Spleen (tissue), 11 donors: Measurements from ENCODE around the gene WWTR1. TPM values are rescaled to one million over a fixed set of nuclear protein-coding genes. Genes with fewer than 3 reads are reported as not detected.

Experiments used
- DNase-seq: peaks from one replicate; pipeline ENCODE4 v3.0.0-alpha.2; 2020
- H3K27ac ChIP-seq, 8 donors: fragments of 200-600 bp; sonication (generic) in 7 of 8; 1 replicate in 4 of 8; 2 replicates in 4 of 8; pipeline versions ENCODE4 v1.5.0 to v1.8.0; 2016 to 2021; ENCODE audit warnings: inconsistent platforms in 4 of 8, mild to moderate bottlenecking in 4 of 8, moderate library complexity in 1 of 8
- H3K27me3 ChIP-seq, 7 donors: fragments of 200-600 bp; sonication (generic) in 6 of 7; replicated peaks in 1 of 7; 1 replicate in 4 of 7; 2 replicates in 3 of 7; pipeline versions ENCODE4 v1.5.0 to v1.8.0; 2016 to 2021; ENCODE audit warnings: inconsistent platforms in 3 of 7, mild to moderate bottlenecking in 1 of 7
- H3K36me3 ChIP-seq, 6 donors: fragments of 200-600 bp; sonication (generic) in 5 of 6; 1 replicate in 4 of 6; 2 replicates in 2 of 6; pipeline versions ENCODE4 v1.5.0 to v1.8.0; 2016 to 2021; ENCODE audit warnings: inconsistent platforms in 2 of 6
- H3K4me1 ChIP-seq, 6 donors: fragments of 200-600 bp; sonication (generic) in 5 of 6; 1 replicate in 3 of 6; 2 replicates in 3 of 6; pipeline versions ENCODE4 v1.5.0 to v1.8.0; 2016 to 2021; ENCODE audit warnings: inconsistent platforms in 3 of 6
- H3K4me3 ChIP-seq, 8 donors: fragments of 200-600 bp; sonication (generic) in 7 of 8; 1 replicate in 4 of 8; 2 replicates in 4 of 8; pipeline versions ENCODE4 v1.5.0 to v1.8.0; 2016 to 2021; ENCODE audit warnings: inconsistent platforms in 4 of 8, mild to moderate bottlenecking in 4 of 8, moderate library complexity in 2 of 8
- H3K9me3 ChIP-seq, 8 donors: fragments of 200-600 bp; sonication (generic) in 7 of 8; 1 replicate in 4 of 8; 2 replicates in 4 of 8; pipeline versions ENCODE4 v1.5.0 to v1.8.0; 2016 to 2021; ENCODE audit warnings: inconsistent platforms in 4 of 8
- CTCF ChIP-seq, 11 experiments: fragments of 200-600 bp in 7 of 11; fragments of 450-650 bp in 4 of 11; sonication (generic) in 4 of 11; IDR thresholded peaks in 8 of 11; conservative IDR thresholded peaks in 3 of 11; 1 replicate in 7 of 11; 2 replicates in 4 of 11; pipeline versions ENCODE4 v1.4.0 to v1.8.0; 2016 to 2021; ENCODE audit warnings: antibody characterized with exemption in 11 of 11, inconsistent platforms in 4 of 11, mild to moderate bottlenecking in 1 of 11
- POLR2A ChIP-seq, 3 donors: fragments of 450-650 bp; IDR thresholded peaks; one replicate each; pipeline ENCODE4 v1.5.1; 2017; ENCODE audit warnings: antibody characterized with exemption in 3 of 3, mild to moderate bottlenecking in 1 of 3
- POLR2AphosphoS5 ChIP-seq, 3 donors: sonication (generic); formaldehyde crosslinking; IDR thresholded peaks; one replicate each; pipeline ENCODE4 v1.5.1; 2017; ENCODE audit warnings: antibody characterized with exemption in 3 of 3
- WGBS, 5 donors: extraction: QIAGEN DNeasy Blood & Tissue Kit in 3 of 5; methylation state at CpG; one replicate each; pipeline versions ENCODE4 v1.1.5 to v1.1.7; 2013 to 2018; 5-methylcytosine and 5-hydroxymethylcytosine counted together
- intact Hi-C: fragments of 100-400 bp; cut with DNase I; formaldehyde crosslinking; loops from one replicate; pipeline ENCODE4 v1.15.0; 2023; ENCODE audit warnings: low total_unique reads
- polyA plus RNA-seq, 3 donors: library from polyadenylated mRNA; stranded (reverse); fragments of 200-250 nt; gene quantifications; one replicate each; pipeline ENCODE4 v1.2.1, GENCODE V29; 2013
- total RNA-seq, 7 donors: library from RNA; depleted of rRNA in 3 of 7; stranded (reverse); fragments of >200 nt in 3 of 7; fragmentation: NEBNext Ultra II Directional in 4 of 7; extraction: Animal tissue kit (Norgen Biotek cat#: 25700) in 4 of 7; gene quantifications; one replicate each; pipeline versions ENCODE4 v1.1.0 to v1.2.1, GENCODE V29; 2016 to 2021
- donor health status: healthy with polysubstance abuse.
- donor health status: DM: no; HTN: no; CAD: no; lungs with moderate emphysema.
- donor health status: DM: no; HTN: no; CAD: no.
- donor health status: Bipolar disorder and iron deficiency.
- donor health status: healthy.
- donor health status: DM: no; HTN: no; CAD: no.
- donor health status: DM: yes; HTN: yes; CAD: no.

The WWTR1 gene
- total and polyA plus RNA-seq, 10 donors, result 8.4 to 70.6 (median 57.0) TPM

- no peak overlapping the region for H3K27ac ChIP-seq
- WGBS, 5 donors, result 80 to 88% (median 83%) methylated on average over 3 of the region's 3 CpGs
- TF ChIP-seq CTCF (IDR thresholded peaks at IDR 0.05 in 8 of 11, conservative IDR thresholded peaks at IDR 0.05 in 3 of 11) (no peak), POLR2AphosphoS5 (IDR thresholded peaks at IDR 0.05) (no peak), POLR2A (IDR thresholded peaks at IDR 0.05) (no peak)
Measured at GRCh38 chr3:149511040-149511626, 146.7 kb downstream of the WWTR1 start.

GRCh38 chr3:149510480-149510879 is 147.3 kb downstream of the WWTR1 start:
- Histone ChIP-seq H3K4me3 (no peak overlapping the region), H3K27me3 (no peaks in the 10 kb centered on the region), H3K27ac (no peak overlapping the region), H3K9me3 (no peaks in the 10 kb centered on the region), H3K36me3 (no peaks in the 10 kb centered on the region), H3K4me1 (peaks cover 0 to 24% (median 14%) of the 10 kb centered on the region in 6 donors)
- TF ChIP-seq CTCF (IDR thresholded peaks at IDR 0.05 in 8 of 11, conservative IDR thresholded peaks at IDR 0.05 in 3 of 11) (no peak), POLR2A (IDR thresholded peaks at IDR 0.05) (no peak), POLR2AphosphoS5 (IDR thresholded peaks at IDR 0.05) (no peak)
- WGBS, 5 donors, result 80 to 88% (median 84%) methylated on average over 3 of the region's 3 CpGs
- intact Hi-C loops, result loop anchor here (5.0 kb wide), 1 partner anchor 207 kb away; no protein-coding TSS in a partner anchor
- no peak for DNase-seq

More at GRCh38 chr3:149511040-149511626, 146.7 kb downstream of the WWTR1 start:
- H3K4me1 ChIP-seq, result peaks cover 0 to 24% (median 14%) of the 10 kb centered on the region in 6 donors
- H3K27me3 ChIP-seq, result no peaks in the 10 kb centered on the region
- DNase-seq, result no peak
- intact Hi-C loops, result loop anchor here (5.0 kb wide), 1 partner anchor 206 kb away; no protein-coding TSS in a partner anchor
- H3K4me3 ChIP-seq, result no peak overlapping the region
- no peaks in the 10 kb centered on the region for H3K9me3 ChIP-seq
- H3K36me3 ChIP-seq, result no peaks in the 10 kb centered on the region

GRCh38 chr3:149509526-149509925 is 148.3 kb downstream of the WWTR1 start:
- DNase-seq, result no peak
- intact Hi-C loops, result no loop called here
- Histone ChIP-seq H3K36me3 (no peaks in the 10 kb centered on the region), H3K4me1 (peaks cover 0 to 24% (median 14%) of the 10 kb centered on the region in 6 donors), H3K27me3 (no peaks in the 10 kb centered on the region), H3K27ac (no peak overlapping the region), H3K4me3 (no peak overlapping the region), H3K9me3 (no peaks in the 10 kb centered on the region)
- 89 to 94% (median 93%) methylated on average over 3 of the region's 3 CpGs for WGBS, 5 donors
- no peak for TF ChIP-seq POLR2AphosphoS5 (IDR thresholded peaks at IDR 0.05)
- no peak for TF ChIP-seq POLR2A (IDR thresholded peaks at IDR 0.05)
- TF ChIP-seq CTCF (IDR thresholded peaks at IDR 0.05 in 8 of 11, conservative IDR thresholded peaks at IDR 0.05 in 3 of 11), result no peak

GRCh38 chr3:149507491-149508324 is 150.1 kb downstream of the WWTR1 start:
- Histone ChIP-seq H3K27ac (peak overlapping the region in 2 of 8 donors; percentile 31 to 38), H3K4me3 (peak overlapping the region in 1 of 8 donors; percentile 41), H3K4me1 (peaks cover 0 to 24% (median 14%) of the 10 kb centered on the region in 6 donors), H3K27me3 (peaks cover 0 to under 1% (median 0%) of the 10 kb centered on the region in 7 donors), H3K36me3 (no peaks in the 10 kb centered on the region), H3K9me3 (no peaks in the 10 kb centered on the region)
- WGBS, 5 donors, result 15 to 31% (median 22%) methylated on average over 14 of the region's 14 CpGs
- intact Hi-C loops, result no loop called here
- no peak for DNase-seq
- TF ChIP-seq POLR2AphosphoS5 (IDR thresholded peaks at IDR 0.05) (no peak), CTCF (IDR thresholded peaks at IDR 0.05 in 8 of 11, conservative IDR thresholded peaks at IDR 0.05 in 3 of 11) (no peak), POLR2A (IDR thresholded peaks at IDR 0.05) (no peak)
